Neural cell (in vitro differentiated cells): ENCODE results near the gene MN1.

ENCODE experiments used
- CTCF ChIP-seq: fragments of 450-650 bp; IDR thresholded peaks from 2 replicates; pipeline ENCODE4 v1.5.1; 2014; ENCODE audit warnings: antibody characterized with exemption, mild to moderate bottlenecking, moderate library complexity; ENCODE audit not compliant: poor library complexity, severe bottlenecking
- EZH2 ChIP-seq: fragments of 200-600, 300-800 bp; shearing (Covaris generic), sonication (generic); IDR thresholded peaks from 2 replicates; pipeline ENCODE4 v1.6.1; 2014; ENCODE audit warnings: antibody characterized with exemption, low read length, borderline replicate concordance, mild to moderate bottlenecking; ENCODE audit not compliant: insufficient read depth, poor library complexity, severe bottlenecking
- REST ChIP-seq: IDR thresholded peaks from 2 replicates; pipeline ENCODE4 v1.6.1; 2012; ENCODE audit warnings: borderline replicate concordance

DNA sequence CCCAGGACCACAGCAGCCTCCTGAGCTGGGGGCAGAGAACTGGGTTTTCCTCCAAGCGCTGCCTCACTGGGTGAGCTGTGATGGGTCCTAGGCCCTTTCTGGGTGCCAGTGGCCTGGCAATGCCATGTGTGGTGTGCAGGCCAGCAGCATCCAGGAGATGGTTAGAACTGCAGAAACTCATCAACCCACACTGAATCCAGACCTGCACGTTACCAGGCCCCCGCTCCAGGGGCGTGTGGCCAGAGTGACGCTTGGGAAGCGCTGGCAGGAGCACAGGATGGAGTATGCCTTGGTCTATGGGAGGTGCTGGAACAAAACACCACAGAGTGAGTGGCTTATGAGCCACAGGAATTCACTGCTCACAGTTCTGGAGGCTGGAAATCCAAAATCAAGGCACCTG lies 97.0 kb downstream of the MN1 start:
- TF ChIP-seq CTCF (no peak), EZH2 (no peak), REST (no peak)
